Retinal pigment epithelial cell (primary cell): ENCODE data around the gene RBM44.
"Not testable (repeated sequence)": the region's sequence is repeated elsewhere in the genome, so short reads cannot be mapped to it uniquely, and the experiment has no call there.

Experiments used
- DNase-seq: peaks from one replicate; pipeline ENCODE4 v3.0.0-alpha.2; 2010; ENCODE audit warnings: low read depth
- H3K4me3 ChIP-seq: 2 replicates; pipeline ENCODE4 v1.5.1; 2011; ENCODE audit warnings: mild to moderate bottlenecking, low read length, control low read depth, moderate library complexity
- CTCF ChIP-seq: conservative IDR thresholded peaks from 2 replicates; pipeline ENCODE4 v1.5.1; 2011; ENCODE audit warnings: low read depth, low read length, control low read depth, inconsistent platforms

RBM44 gene

DNA sequence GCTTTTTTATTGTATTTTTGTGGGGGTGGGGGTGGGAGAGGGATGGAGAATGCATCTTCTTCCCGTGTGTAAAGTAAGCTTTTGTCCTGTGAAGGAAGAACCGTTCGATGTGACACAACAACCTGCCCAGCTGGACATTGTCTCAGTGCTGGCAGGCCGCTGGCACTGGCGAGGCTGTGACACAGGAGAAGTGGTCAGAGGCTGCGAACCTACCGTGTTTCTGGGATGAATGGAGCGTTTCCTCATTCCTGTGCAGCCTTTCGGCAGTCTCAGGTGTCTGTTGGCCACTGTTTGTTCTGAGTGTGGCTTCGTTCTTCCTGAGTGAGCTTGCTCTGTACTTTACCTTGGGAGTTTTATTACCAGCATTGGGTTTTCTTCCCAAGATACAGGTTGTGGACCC, 68.9 kb downstream of the RBM44 start:
- DNase-seq = no peak
- TF ChIP-seq CTCF = no peak

DNA sequence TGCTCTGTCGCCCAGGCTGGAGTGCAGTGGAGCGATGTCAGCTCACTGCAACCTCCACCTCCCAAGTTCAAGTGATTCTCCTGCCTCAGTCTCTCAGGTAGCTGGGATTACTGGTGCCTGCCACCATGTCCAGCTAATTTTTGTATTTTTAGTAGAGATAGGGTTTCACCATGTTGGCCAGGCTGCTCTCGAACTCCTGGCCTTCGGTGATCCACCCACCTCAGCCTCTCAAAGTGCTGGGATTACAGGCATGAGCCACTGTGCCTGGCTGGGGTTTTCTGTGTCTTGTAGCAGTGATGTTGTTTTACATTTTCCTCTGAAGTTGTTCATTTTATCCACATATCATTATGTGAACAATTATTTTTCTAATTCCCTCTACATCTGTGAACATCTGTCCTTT, 69.5 kb downstream of the RBM44 start:
- DNase-seq, H3K4me3 ChIP-seq: not testable (repeated sequence)

More for the DNA sequence above, 68.9 kb downstream of the RBM44 start:
- no peak overlapping the region for H3K4me3 ChIP-seq

DNA sequence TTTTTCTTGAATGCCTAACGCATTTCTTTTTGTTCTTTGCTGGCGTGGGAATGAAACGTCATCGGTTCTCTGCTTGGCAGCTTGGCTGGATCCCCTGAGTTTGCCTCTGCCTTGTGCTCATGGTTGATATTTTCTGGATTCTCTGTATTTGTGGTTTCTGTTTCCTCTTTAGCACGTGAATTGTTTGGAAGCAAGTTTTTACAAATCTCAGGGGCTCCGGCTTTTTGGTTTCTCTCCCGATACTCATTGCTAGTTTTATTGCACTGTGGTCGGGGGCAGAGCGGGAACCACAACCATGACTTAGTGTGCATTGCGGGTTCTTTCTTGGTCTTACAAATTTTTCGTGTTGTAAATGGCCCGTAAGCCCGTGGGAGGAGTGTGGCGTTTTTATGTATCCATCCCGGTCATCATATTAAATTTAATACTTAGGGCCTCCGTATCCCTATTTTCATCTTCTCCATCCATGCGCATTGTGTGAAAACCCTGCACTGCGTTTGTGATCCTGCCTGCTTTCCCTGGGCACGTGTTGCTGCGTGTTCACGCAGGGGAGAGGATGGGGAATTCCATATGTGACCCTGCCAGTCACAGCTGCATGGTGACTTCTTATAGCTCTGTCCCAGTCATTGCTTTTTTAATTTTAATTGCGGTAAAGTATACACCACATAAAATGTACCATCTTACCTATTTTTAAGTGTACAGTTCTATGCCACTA, 70.2 kb downstream of the RBM44 start:
- DNase-seq = no peak
- TF ChIP-seq CTCF = no peak
- no peak overlapping the region for H3K4me3 ChIP-seq

DNA sequence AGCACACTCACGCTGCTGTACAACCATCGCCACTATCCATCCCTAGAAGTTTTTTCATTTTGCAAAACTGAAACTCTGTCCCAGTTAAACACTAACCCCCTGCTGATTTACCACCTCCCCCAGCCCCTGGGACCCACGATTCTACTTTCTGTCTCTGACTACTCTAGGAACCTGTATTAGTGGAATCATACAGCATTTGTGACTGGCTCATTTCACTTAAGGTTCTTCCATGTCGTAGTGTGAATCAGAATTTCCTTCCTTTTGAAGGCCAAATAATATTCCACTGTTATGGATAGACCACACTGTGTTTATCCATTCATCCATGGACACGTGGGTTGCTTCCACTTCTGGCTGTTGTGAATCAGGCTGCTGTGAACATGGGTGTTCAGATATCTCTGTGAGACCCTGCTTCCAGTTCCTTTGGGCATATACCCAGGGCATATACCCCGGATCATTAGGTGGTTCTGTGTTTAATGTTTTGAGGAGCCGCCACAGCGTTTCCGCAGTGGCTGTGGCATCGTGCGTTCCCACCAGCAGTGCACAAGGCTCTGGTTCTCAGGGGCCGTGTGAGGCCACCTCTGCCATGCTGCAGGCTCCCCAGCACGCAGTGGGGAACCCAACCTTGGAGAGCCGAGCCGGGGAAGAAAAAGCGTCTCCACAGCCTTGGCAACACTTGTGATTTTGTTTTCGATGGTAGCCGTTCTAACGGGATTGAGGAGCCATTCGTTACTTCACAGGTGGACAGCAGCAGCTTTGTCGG, 70.9 kb downstream of the RBM44 start:
- no peak for DNase-seq
- no peak for TF ChIP-seq CTCF
- H3K4me3 ChIP-seq = no peak overlapping the region

GRCh38 chr2:237870126-237870525, 71.5 kb downstream of the RBM44 start:
- TF ChIP-seq CTCF = no peak
- no peak for DNase-seq

GRCh38 chr2:237870754-237871651, 72.4 kb downstream of the RBM44 start:
- TF ChIP-seq CTCF = no peak
- DNase-seq = no peak
- H3K4me3 ChIP-seq = no peak overlapping the region

More at GRCh38 chr2:237870126-237870525, 71.5 kb downstream of the RBM44 start:
- H3K4me3 ChIP-seq = no peak overlapping the region
